Gastroesophageal sphincter (tissue), 4 donors: Measurements from ENCODE around the gene PTPRD. TPM values are rescaled to one million over a fixed set of nuclear protein-coding genes. Genes with fewer than 3 reads are reported as not detected.

Source experiments
- ATAC-seq: fragments of 150-250 bp; one replicate; pipeline ENCODE4 v1.9.1; 2016; ENCODE audit warnings: mild to moderate bottlenecking, moderate library complexity
- H3K27ac ChIP-seq, 4 donors: fragments of 200-600 bp; sonication (generic) in 3 of 4; 1 replicate in 3 of 4; 2 replicates in 1 of 4; pipeline ENCODE4 v1.5.1; 2016 to 2019
- H3K27me3 ChIP-seq: fragments of 200-600 bp; sonication (generic); one replicate; pipeline ENCODE4 v1.5.1; 2019
- H3K36me3 ChIP-seq, 2 donors: fragments of 200-600 bp; sonication (generic); one replicate each; pipeline ENCODE4 v1.5.1; 2019; ENCODE audit warnings: control low read depth in 1 of 2
- H3K4me1 ChIP-seq, 3 donors: fragments of 200-600 bp; sonication (generic); 1 replicate in 2 of 3; 2 replicates in 1 of 3; pipeline ENCODE4 v1.5.1; 2016 to 2019; ENCODE audit warnings: control low read depth in 2 of 3
- H3K4me3 ChIP-seq, 2 donors: fragments of 200-600 bp; sonication (generic); one replicate each; pipeline ENCODE4 v1.5.1; 2019; ENCODE audit warnings: mild to moderate bottlenecking in 1 of 2, moderate library complexity in 1 of 2
- H3K9me3 ChIP-seq, 3 donors: fragments of 200-600 bp; sonication (generic); one replicate each; pipeline ENCODE4 v1.5.1; 2017 to 2019; ENCODE audit warnings: control low read depth in 2 of 3
- EP300 ChIP-seq: sonication (generic); formaldehyde crosslinking; IDR thresholded peaks from one replicate; pipeline ENCODE4 v1.6.1; 2017; ENCODE audit warnings: antibody characterized with exemption, mild to moderate bottlenecking
- POLR2A ChIP-seq, 2 donors: fragments of 450-650 bp; IDR thresholded peaks; one replicate each; pipeline ENCODE4 v1.6.1; 2017; ENCODE audit warnings: antibody characterized with exemption in 2 of 2, mild to moderate bottlenecking in 2 of 2, moderate library complexity in 1 of 2
- POLR2AphosphoS5 ChIP-seq: sonication (generic); formaldehyde crosslinking; IDR thresholded peaks from one replicate; pipeline ENCODE4 v1.6.1; 2017; ENCODE audit warnings: antibody characterized with exemption
- WGBS, 2 donors: methylation state at CpG; one replicate each; pipeline ENCODE4 v1.1.5; 2018; ENCODE audit warnings: low coverage in 1 of 2; 5-methylcytosine and 5-hydroxymethylcytosine counted together
- total RNA-seq, 4 donors: library from RNA; depleted of rRNA; stranded (reverse); fragments of >200 nt; gene quantifications; one replicate each; pipeline ENCODE4 v1.1.0, GENCODE V29; 2016
- TF ChIP-seq, protein P1 (sequence below), 4 experiments: fragments of 200-600 bp in 2 of 4; fragments of 450-650 bp in 2 of 4; sonication (generic) in 1 of 4; IDR thresholded peaks; one replicate each; pipeline ENCODE4 v1.5.1; 2017 to 2019; ENCODE audit warnings: antibody characterized with exemption in 4 of 4, mild to moderate bottlenecking in 2 of 4, moderate library complexity in 2 of 4

The PTPRD gene
- total RNA-seq, 4 donors from 2014 or later: 3.5 to 53.9 (median 15.8) TPM

DNA sequence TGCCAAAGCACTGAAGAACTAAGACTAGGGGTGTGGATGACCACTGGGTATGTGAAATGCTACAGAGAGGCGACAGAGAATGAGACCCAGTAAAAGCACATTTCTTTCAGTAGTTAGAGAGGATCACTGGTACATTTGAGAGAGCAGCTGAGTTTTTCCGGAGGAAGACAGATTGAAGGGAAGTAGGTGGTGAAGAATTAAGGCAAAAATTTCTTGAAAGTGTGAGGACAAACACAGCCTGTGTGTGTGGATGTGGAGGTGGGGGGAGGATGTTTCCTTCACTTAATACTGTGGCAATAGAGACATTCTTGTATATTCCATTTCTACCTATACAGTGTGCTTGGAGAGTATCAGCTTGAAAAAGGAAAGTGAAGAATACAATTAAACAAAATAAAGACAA, 1942.1 kb downstream of the PTPRD start:
- Histone ChIP-seq H3K4me3 (no peak overlapping the region), H3K36me3 (no peaks in the 10 kb centered on the region), H3K4me1 (no peaks in the 10 kb centered on the region), H3K27me3 (no peaks in the 10 kb centered on the region), H3K9me3 (no peaks in the 10 kb centered on the region), H3K27ac (no peak overlapping the region)
- no peak for ATAC-seq
- TF ChIP-seq POLR2AphosphoS5: no peak
- TF ChIP-seq, protein P1, sequence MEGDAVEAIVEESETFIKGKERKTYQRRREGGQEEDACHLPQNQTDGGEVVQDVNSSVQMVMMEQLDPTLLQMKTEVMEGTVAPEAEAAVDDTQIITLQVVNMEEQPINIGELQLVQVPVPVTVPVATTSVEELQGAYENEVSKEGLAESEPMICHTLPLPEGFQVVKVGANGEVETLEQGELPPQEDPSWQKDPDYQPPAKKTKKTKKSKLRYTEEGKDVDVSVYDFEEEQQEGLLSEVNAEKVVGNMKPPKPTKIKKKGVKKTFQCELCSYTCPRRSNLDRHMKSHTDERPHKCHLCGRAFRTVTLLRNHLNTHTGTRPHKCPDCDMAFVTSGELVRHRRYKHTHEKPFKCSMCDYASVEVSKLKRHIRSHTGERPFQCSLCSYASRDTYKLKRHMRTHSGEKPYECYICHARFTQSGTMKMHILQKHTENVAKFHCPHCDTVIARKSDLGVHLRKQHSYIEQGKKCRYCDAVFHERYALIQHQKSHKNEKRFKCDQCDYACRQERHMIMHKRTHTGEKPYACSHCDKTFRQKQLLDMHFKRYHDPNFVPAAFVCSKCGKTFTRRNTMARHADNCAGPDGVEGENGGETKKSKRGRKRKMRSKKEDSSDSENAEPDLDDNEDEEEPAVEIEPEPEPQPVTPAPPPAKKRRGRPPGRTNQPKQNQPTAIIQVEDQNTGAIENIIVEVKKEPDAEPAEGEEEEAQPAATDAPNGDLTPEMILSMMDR (IDR thresholded peaks at IDR 0.05): no peak
- no peak for TF ChIP-seq POLR2A (IDR thresholded peaks at IDR 0.05)
- no peak for TF ChIP-seq EP300
- WGBS, 2 donors: 86 to 91% methylated on average over 2 of the region's 2 CpGs

DNA sequence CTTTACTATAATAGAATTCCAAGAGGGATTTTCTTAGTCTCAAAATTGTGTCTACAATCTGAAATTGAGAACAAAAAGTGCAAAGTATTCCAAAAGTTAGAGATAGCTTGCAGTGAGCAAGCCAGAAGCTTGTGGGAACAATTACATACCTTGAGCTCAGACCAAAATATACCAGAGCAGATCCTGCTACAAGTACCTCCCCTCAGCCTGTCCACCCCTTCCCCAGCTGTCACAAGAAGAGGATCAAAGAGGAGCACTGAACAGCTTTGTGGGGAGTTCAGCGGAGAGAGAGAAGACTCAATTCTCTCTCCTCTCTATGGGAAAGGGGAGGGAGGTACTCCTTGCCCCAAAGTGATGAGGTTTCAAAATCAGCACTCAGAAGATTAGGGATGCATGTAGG, 1944.1 kb downstream of the PTPRD start:
- Histone ChIP-seq H3K27ac (no peak overlapping the region), H3K36me3 (no peaks in the 10 kb centered on the region), H3K4me3 (no peak overlapping the region), H3K4me1 (no peaks in the 10 kb centered on the region), H3K27me3 (no peaks in the 10 kb centered on the region), H3K9me3 (no peaks in the 10 kb centered on the region)
- WGBS, 2 donors: 70% methylated on average over 1 of the region's 1 CpG; no CpG with 5 or more reads in 1 of the 2 donors
- no peak for ATAC-seq
- no peak for TF ChIP-seq EP300
- TF ChIP-seq, protein P1 (IDR thresholded peaks at IDR 0.05): no peak
- TF ChIP-seq POLR2A (IDR thresholded peaks at IDR 0.05): no peak
- TF ChIP-seq POLR2AphosphoS5: no peak

DNA sequence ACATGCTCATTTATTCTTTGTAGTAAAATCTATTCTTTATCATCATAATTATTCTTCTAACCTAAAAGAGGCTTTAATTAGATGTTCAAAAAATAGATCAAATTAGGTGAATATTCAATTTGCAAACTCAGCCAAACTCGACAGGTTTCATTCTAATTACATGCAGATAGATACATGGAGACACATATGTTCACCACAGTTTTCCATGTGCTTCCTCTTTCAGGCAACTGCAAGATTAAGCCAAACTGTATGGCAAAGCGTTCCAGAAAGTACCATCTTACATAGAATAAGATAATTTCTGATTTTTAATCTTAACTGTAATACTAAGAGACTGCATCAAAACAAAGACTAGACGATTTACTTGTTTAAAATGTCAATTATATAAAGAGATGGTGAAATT, 1944.6 kb downstream of the PTPRD start:
- WGBS, 2 donors: 89 to 92% methylated on average over 3 of the region's 3 CpGs
- Histone ChIP-seq H3K36me3 (no peaks in the 10 kb centered on the region), H3K4me1 (no peaks in the 10 kb centered on the region), H3K27me3 (no peaks in the 10 kb centered on the region), H3K4me3 (no peak overlapping the region), H3K27ac (no peak overlapping the region), H3K9me3 (no peaks in the 10 kb centered on the region)
- TF ChIP-seq POLR2AphosphoS5 (no peak), EP300 (no peak), POLR2A (IDR thresholded peaks at IDR 0.05) (no peak)
- TF ChIP-seq, protein P1 (IDR thresholded peaks at IDR 0.05): no peak
- no peak for ATAC-seq

DNA sequence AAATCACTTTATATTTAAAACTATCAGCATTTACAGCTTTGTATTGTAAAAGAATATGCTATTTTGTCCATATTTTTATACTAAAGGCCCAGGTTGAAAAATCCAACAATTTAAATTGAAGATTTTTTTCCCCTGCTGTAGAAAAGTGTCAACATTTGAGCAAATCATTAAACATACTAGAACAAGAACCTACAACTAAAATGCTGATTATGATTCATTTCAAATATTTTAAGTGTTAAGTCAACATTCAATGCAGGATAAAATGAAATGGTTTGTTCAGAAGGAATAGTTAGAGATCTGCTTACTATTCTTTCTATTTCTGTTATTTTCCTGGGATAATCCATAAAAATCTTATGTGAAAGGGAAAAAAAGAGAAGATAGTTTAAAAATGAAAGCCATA, 1946.7 kb downstream of the PTPRD start:
- H3K9me3 ChIP-seq: no peaks in the 10 kb centered on the region
- TF ChIP-seq, protein P1 (IDR thresholded peaks at IDR 0.05): no peak
- TF ChIP-seq POLR2AphosphoS5: no peak
- no peak for TF ChIP-seq POLR2A (IDR thresholded peaks at IDR 0.05)
- TF ChIP-seq EP300: no peak
- no peaks in the 10 kb centered on the region for H3K27me3 ChIP-seq
- H3K4me3 ChIP-seq: no peak overlapping the region
- H3K36me3 ChIP-seq: no peaks in the 10 kb centered on the region
- H3K27ac ChIP-seq: no peak overlapping the region
- H3K4me1 ChIP-seq: no peaks in the 10 kb centered on the region
- no peak for ATAC-seq

DNA sequence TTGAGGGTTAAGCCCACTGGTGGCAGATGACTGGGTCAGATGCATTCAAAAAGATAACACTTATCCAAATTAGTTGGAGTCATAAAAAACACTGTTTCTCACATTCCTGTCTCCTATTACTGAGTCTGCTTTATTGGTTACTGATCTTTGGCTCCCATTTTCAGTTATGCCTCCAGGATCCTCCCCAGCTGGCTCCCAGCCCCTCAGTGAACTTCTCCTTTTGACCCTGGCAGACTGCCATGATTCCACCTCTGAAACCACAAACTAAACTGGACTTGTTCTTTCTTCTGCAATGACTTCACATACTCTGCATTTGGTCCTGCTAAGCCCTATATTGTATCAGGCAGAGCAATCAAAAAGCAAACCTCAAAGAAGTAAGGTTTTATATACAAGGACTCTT, 1952.4 kb downstream of the PTPRD start:
- Histone ChIP-seq H3K9me3 (no peaks in the 10 kb centered on the region), H3K36me3 (no peaks in the 10 kb centered on the region), H3K27ac (no peak overlapping the region), H3K4me3 (no peak overlapping the region), H3K4me1 (peaks cover 0 to 12% (median 0%) of the 10 kb centered on the region in 3 donors), H3K27me3 (no peaks in the 10 kb centered on the region)
- TF ChIP-seq, protein P1 (IDR thresholded peaks at IDR 0.05): no peak
- TF ChIP-seq EP300 (no peak), POLR2AphosphoS5 (no peak), POLR2A (IDR thresholded peaks at IDR 0.05) (no peak)
- ATAC-seq: no peak
